Glutamatergic neuron (in vitro differentiated cells): Measurements from ENCODE around the gene HIVEP3. TPM values are rescaled to one million over a fixed set of nuclear protein-coding genes. Genes with fewer than 3 reads are reported as not detected.

ENCODE experiments used
- DNase-seq: peaks from one replicate; pipeline ENCODE4 v3.0.0; 2022
- H3K27ac Mint-ChIP-seq: one replicate; pipeline ENCODE4 v1.8.0; 2020; ENCODE audit warnings: mild to moderate bottlenecking, mixed read lengths, inconsistent platforms; ENCODE audit not compliant: unreplicated experiment
- H3K27me3 Mint-ChIP-seq: one replicate; pipeline ENCODE4 v1.8.0; 2020; ENCODE audit warnings: mild to moderate bottlenecking, moderate library complexity, mixed read lengths, inconsistent platforms; ENCODE audit not compliant: unreplicated experiment
- H3K36me3 Mint-ChIP-seq: one replicate; pipeline ENCODE4 v1.8.0; 2020; ENCODE audit warnings: mild to moderate bottlenecking, mixed read lengths, inconsistent platforms; ENCODE audit not compliant: unreplicated experiment
- H3K4me1 Mint-ChIP-seq: one replicate; pipeline ENCODE4 v1.8.0; 2020; ENCODE audit warnings: mild to moderate bottlenecking, low read depth, mixed read lengths, inconsistent platforms; ENCODE audit not compliant: unreplicated experiment
- H3K4me3 Mint-ChIP-seq: one replicate; pipeline ENCODE4 v1.8.0; 2020; ENCODE audit warnings: mild to moderate bottlenecking, mixed read lengths, inconsistent platforms; ENCODE audit not compliant: unreplicated experiment
- H3K9me3 Mint-ChIP-seq: one replicate; pipeline ENCODE4 v1.8.0; 2020; ENCODE audit warnings: mild to moderate bottlenecking, moderate library complexity, mixed read lengths, inconsistent platforms; ENCODE audit not compliant: unreplicated experiment
- total RNA-seq: library from RNA; stranded (reverse); fragmentation: NEBNext Ultra II Directional; extraction: Animal tissue kit (Norgen Biotek cat#: 25700); gene quantifications from one replicate; pipeline ENCODE4 v1.2.1, GENCODE V29; 2021; ENCODE audit not compliant: unreplicated experiment
- TF ChIP-seq, protein P1 (sequence below): fragments of 200-600 bp; sonication (generic); IDR thresholded peaks from one replicate; pipeline ENCODE4 v1.5.0; 2021; ENCODE audit not compliant: partially characterized antibody, unreplicated experiment

Gene HIVEP3
- total RNA-seq, 1 donor from 2014 or later, result 15.1 TPM

- Mint-ChIP-seq H3K27me3 (no peaks in the 10 kb centered on the region), H3K4me3 (no peak overlapping the region), H3K36me3 (no peaks in the 10 kb centered on the region), H3K27ac (no peak overlapping the region), H3K4me1 (no peaks in the 10 kb centered on the region), H3K9me3 (no peaks in the 10 kb centered on the region)
- TF ChIP-seq, protein P1, sequence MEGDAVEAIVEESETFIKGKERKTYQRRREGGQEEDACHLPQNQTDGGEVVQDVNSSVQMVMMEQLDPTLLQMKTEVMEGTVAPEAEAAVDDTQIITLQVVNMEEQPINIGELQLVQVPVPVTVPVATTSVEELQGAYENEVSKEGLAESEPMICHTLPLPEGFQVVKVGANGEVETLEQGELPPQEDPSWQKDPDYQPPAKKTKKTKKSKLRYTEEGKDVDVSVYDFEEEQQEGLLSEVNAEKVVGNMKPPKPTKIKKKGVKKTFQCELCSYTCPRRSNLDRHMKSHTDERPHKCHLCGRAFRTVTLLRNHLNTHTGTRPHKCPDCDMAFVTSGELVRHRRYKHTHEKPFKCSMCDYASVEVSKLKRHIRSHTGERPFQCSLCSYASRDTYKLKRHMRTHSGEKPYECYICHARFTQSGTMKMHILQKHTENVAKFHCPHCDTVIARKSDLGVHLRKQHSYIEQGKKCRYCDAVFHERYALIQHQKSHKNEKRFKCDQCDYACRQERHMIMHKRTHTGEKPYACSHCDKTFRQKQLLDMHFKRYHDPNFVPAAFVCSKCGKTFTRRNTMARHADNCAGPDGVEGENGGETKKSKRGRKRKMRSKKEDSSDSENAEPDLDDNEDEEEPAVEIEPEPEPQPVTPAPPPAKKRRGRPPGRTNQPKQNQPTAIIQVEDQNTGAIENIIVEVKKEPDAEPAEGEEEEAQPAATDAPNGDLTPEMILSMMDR, result no peak
- no peak for DNase-seq
Observed at GRCh38 chr1:41789661-41790330, 128.9 kb downstream of the HIVEP3 start.

- TF ChIP-seq, protein P1, result no peak
- H3K27ac Mint-ChIP-seq, result no peak overlapping the region
- no peaks in the 10 kb centered on the region for H3K9me3 Mint-ChIP-seq
- DNase-seq, result no peak
- peaks cover 2% of the 10 kb centered on the region for H3K27me3 Mint-ChIP-seq
- peaks cover 2% of the 10 kb centered on the region for H3K4me1 Mint-ChIP-seq
- H3K4me3 Mint-ChIP-seq, result no peak overlapping the region
- H3K36me3 Mint-ChIP-seq, result no peaks in the 10 kb centered on the region
Observed at GRCh38 chr1:41788427-41788826, 130.3 kb downstream of the HIVEP3 start.

GRCh38 chr1:41784531-41785274 lies 134.0 kb downstream of the HIVEP3 start:
- Mint-ChIP-seq H3K4me1 (peaks cover 2% of the 10 kb centered on the region), H3K27me3 (peaks cover 2% of the 10 kb centered on the region), H3K4me3 (no peak overlapping the region), H3K36me3 (peaks cover 6% of the 10 kb centered on the region), H3K9me3 (peaks cover 2% of the 10 kb centered on the region), H3K27ac (no peak overlapping the region)
- TF ChIP-seq, protein P1, result no peak
- DNase-seq, result no peak

- H3K27me3 Mint-ChIP-seq, result peaks cover 9% of the 10 kb centered on the region
- no peak for DNase-seq
- peaks cover 5% of the 10 kb centered on the region for H3K4me1 Mint-ChIP-seq
- peaks cover 6% of the 10 kb centered on the region for H3K36me3 Mint-ChIP-seq
- TF ChIP-seq, protein P1, result no peak
- no peak overlapping the region for H3K27ac Mint-ChIP-seq
- no peak overlapping the region for H3K4me3 Mint-ChIP-seq
- peaks cover 2% of the 10 kb centered on the region for H3K9me3 Mint-ChIP-seq
Observed at GRCh38 chr1:41783189-41783639, 135.5 kb downstream of the HIVEP3 start.

GRCh38 chr1:41780916-41781315 lies 137.8 kb downstream of the HIVEP3 start:
- H3K4me3 Mint-ChIP-seq, result no peak overlapping the region
- peaks cover 10% of the 10 kb centered on the region for H3K36me3 Mint-ChIP-seq
- peaks cover 11% of the 10 kb centered on the region for H3K4me1 Mint-ChIP-seq
- no peak overlapping the region for H3K27ac Mint-ChIP-seq
- H3K9me3 Mint-ChIP-seq, result peaks cover 4% of the 10 kb centered on the region
- DNase-seq, result no peak
- TF ChIP-seq, protein P1, result no peak
- H3K27me3 Mint-ChIP-seq, result peaks cover 10% of the 10 kb centered on the region
